ENCODE measurements around the gene GDF7. TPM values are rescaled to one million over a fixed set of nuclear protein-coding genes. Genes with fewer than 3 reads are reported as not detected.

GDF7 gene
- total RNA-seq, 1 experiment from 2014 or later: 0.02 TPM

- TF ChIP-seq CTCF (IDR thresholded peaks at IDR 0.05 in 2 of 3, conservative IDR thresholded peaks at IDR 0.05 in 1 of 3; ENCODE audit: borderline replicate concordance in 1 of 3, insufficient read depth in 1 of 3, low read depth in 2 of 3, low read length in 2 of 3): no peak
Measured at GRCh38 chr2:20689428-20690264, 22.7 kb downstream of the GDF7 start (continued).

- ATAC-seq: no peak
- no peak for DNase-seq (ENCODE audit: low read depth, low spot score)
- H3K4me3 ChIP-seq (replicated peaks in 1 of 2; ENCODE audit: low read depth in 1 of 2, low read length in 2 of 2): no peak overlapping the region
- no peak for TF ChIP-seq TCF7L2 (IDR thresholded peaks at IDR 0.05; ENCODE audit: borderline replicate concordance, extremely low read depth, insufficient read depth, insufficient read length)
- no peak for TF ChIP-seq YY1 (IDR thresholded peaks at IDR 0.05; ENCODE audit: extremely low read depth, insufficient replicate concordance, low read depth, low read length)
- no peak for TF ChIP-seq ELF1 (IDR thresholded peaks at IDR 0.05; ENCODE audit: borderline replicate concordance, low read depth)
- TF ChIP-seq, protein P1, sequence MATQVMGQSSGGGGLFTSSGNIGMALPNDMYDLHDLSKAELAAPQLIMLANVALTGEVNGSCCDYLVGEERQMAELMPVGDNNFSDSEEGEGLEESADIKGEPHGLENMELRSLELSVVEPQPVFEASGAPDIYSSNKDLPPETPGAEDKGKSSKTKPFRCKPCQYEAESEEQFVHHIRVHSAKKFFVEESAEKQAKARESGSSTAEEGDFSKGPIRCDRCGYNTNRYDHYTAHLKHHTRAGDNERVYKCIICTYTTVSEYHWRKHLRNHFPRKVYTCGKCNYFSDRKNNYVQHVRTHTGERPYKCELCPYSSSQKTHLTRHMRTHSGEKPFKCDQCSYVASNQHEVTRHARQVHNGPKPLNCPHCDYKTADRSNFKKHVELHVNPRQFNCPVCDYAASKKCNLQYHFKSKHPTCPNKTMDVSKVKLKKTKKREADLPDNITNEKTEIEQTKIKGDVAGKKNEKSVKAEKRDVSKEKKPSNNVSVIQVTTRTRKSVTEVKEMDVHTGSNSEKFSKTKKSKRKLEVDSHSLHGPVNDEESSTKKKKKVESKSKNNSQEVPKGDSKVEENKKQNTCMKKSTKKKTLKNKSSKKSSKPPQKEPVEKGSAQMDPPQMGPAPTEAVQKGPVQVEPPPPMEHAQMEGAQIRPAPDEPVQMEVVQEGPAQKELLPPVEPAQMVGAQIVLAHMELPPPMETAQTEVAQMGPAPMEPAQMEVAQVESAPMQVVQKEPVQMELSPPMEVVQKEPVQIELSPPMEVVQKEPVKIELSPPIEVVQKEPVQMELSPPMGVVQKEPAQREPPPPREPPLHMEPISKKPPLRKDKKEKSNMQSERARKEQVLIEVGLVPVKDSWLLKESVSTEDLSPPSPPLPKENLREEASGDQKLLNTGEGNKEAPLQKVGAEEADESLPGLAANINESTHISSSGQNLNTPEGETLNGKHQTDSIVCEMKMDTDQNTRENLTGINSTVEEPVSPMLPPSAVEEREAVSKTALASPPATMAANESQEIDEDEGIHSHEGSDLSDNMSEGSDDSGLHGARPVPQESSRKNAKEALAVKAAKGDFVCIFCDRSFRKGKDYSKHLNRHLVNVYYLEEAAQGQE (IDR thresholded peaks at IDR 0.05; ENCODE audit: low read depth): no peak
- no peak for TF ChIP-seq CEBPB (IDR thresholded peaks at IDR 0.05; ENCODE audit: low read depth)
- no peak for TF ChIP-seq ZFX (IDR thresholded peaks at IDR 0.05)
- TF ChIP-seq FOSL1 (IDR thresholded peaks at IDR 0.05; ENCODE audit: low read depth): no peak
- TF ChIP-seq, protein P2, sequence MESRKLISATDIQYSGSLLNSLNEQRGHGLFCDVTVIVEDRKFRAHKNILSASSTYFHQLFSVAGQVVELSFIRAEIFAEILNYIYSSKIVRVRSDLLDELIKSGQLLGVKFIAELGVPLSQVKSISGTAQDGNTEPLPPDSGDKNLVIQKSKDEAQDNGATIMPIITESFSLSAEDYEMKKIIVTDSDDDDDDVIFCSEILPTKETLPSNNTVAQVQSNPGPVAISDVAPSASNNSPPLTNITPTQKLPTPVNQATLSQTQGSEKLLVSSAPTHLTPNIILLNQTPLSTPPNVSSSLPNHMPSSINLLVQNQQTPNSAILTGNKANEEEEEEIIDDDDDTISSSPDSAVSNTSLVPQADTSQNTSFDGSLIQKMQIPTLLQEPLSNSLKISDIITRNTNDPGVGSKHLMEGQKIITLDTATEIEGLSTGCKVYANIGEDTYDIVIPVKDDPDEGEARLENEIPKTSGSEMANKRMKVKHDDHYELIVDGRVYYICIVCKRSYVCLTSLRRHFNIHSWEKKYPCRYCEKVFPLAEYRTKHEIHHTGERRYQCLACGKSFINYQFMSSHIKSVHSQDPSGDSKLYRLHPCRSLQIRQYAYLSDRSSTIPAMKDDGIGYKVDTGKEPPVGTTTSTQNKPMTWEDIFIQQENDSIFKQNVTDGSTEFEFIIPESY (IDR thresholded peaks at IDR 0.05; ENCODE audit: extremely low read depth, insufficient replicate concordance, low read length): no peak
- TF ChIP-seq POLR2A (IDR thresholded peaks at IDR 0.05; ENCODE audit: borderline replicate concordance, extremely low read depth, insufficient read depth, insufficient read length): no peak
- 0 out of 4 replicates have a peak, but pooled peaks cover 0 to 3% of the 10 kb centered on the region in 2 experiments for H3K36me3 ChIP-seq (ENCODE audit: control insufficient read depth in 1 of 2, insufficient read depth in 2 of 2, low read length in 2 of 2)
- H3K9ac ChIP-seq (ENCODE audit: low read length): no peak overlapping the region
- no peak overlapping the region for H3K4me2 ChIP-seq (ENCODE audit: low read length)
- no peak overlapping the region for H3K27ac ChIP-seq (ENCODE audit: low read depth, low read length)
- no TSS peak for BruUV-seq (replicated peaks)
- H2AFZ ChIP-seq (ENCODE audit: low read depth, low read length, poor library complexity, severe bottlenecking): no peak overlapping the region
- no peaks in the 10 kb centered on the region for H3K27me3 ChIP-seq (ENCODE audit: insufficient read depth, low read length)
- intact Hi-C loops (cut with micrococcal nuclease): no loop called here
- CTCF ChIA-PET: interaction anchor here (1.0 kb wide), 1 partner anchor 29 kb away, joined by 3 read pairs; no protein-coding TSS in a partner anchor
- no peaks in the 10 kb centered on the region for H3K9me2 ChIP-seq (ENCODE audit: insufficient read depth)
- no peaks in the 10 kb centered on the region for H3K9me3 ChIP-seq (ENCODE audit: control insufficient read depth in 1 of 2, insufficient read depth in 1 of 2, low read depth in 1 of 2, low read length in 2 of 2)
- no peaks in the 10 kb centered on the region; the same call in 1 of the 2 replicates for H4K20me1 ChIP-seq (ENCODE audit: insufficient read depth)
- POLR2A ChIA-PET: no interaction called here
- H3K4me1 ChIP-seq (ENCODE audit: control insufficient read depth in 1 of 2, insufficient read depth in 2 of 2, low read length in 2 of 2): no peaks in the 10 kb centered on the region
- RAD21 ChIA-PET (ENCODE audit: low non-redundant PET in 1 of 2, low total read pairs in 2 of 2, uncharacterized antibody in 2 of 2, unreplicated experiment in 2 of 2): no interaction called here
- no peaks in the 10 kb centered on the region for H3K79me2 ChIP-seq (ENCODE audit: insufficient read depth, low read length)
Measured at GRCh38 chr2:20691076-20691734, 24.3 kb downstream of the GDF7 start.
